Endothelial cell of umbilical vein (primary cell): ENCODE results near the gene CROT. TPM values are rescaled to one million over a fixed set of nuclear protein-coding genes. Genes with fewer than 3 reads are reported as not detected.

Experiments
- BruUV-seq: library from RNA; stranded (reverse); fragments of 400-500 nt; replicated peaks from 2 replicates; lab custom pipeline; 2021; lab: Mats Ljungman, UMichigan
- CTCF ChIA-PET: fragments of 300-600, 350-600 bp; sonication (Branson Sonifier 250); formaldehyde crosslinking; loops from one replicate; lab custom pipeline; 2021; ENCODE audit warnings: antibody characterized with exemption, inconsistent platforms; lab: Charles Lee
- POLR2A ChIA-PET: fragments of 300-600, 350-600 bp; sonication (Branson Sonifier 250); formaldehyde crosslinking; loops from one replicate; lab custom pipeline; 2021; ENCODE audit warnings: antibody characterized with exemption, inconsistent platforms; lab: Charles Lee
- DNase-seq: peaks from one replicate; pipeline ENCODE4 v3.0.0-alpha.2; 2011; ENCODE audit warnings: low read depth, low spot score
- FAIRE-seq: peaks from 2 replicates; lab custom pipeline; 2011; peaks lifted over from hg19 to GRCh38; lab: Jason Lieb, UNC
- H2AFZ ChIP-seq: 2 replicates; pipeline ENCODE4 v1.6.0; 2012; ENCODE audit warnings: low read depth, low read length, control low read depth, inconsistent platforms
- H3K27ac ChIP-seq: 2 replicates; pipeline ENCODE4 v1.5.1; 2011; ENCODE audit warnings: low read depth, mild to moderate bottlenecking, control low read depth, low read length, moderate library complexity; ENCODE audit not compliant: insufficient read depth
- H3K27me3 ChIP-seq, 2 experiments: 2 replicates each; pipeline versions ENCODE4 v1.6.0 to v1.6.1; 2011; ENCODE audit warnings: low read length in 2 of 2, mixed read lengths in 1 of 2; ENCODE audit not compliant: control insufficient read depth in 2 of 2, insufficient read depth in 2 of 2
- H3K36me3 ChIP-seq, 2 experiments: 2 replicates in 1 of 2; 3 replicates in 1 of 2; pipeline ENCODE4 v1.5.1; 2011; ENCODE audit warnings: low read length in 2 of 2, mild to moderate bottlenecking in 1 of 2, moderate library complexity in 1 of 2; ENCODE audit not compliant: control insufficient read depth in 2 of 2, insufficient read depth in 2 of 2; ENCODE audit errors: extremely low read depth in 1 of 2
- H3K4me1 ChIP-seq: 3 replicates; pipeline ENCODE4 v1.5.1; 2011; ENCODE audit warnings: mild to moderate bottlenecking, low read length; ENCODE audit not compliant: control insufficient read depth, insufficient read depth; ENCODE audit errors: extremely low read depth
- H3K4me2 ChIP-seq: 2 replicates; pipeline ENCODE4 v1.6.1; 2011; ENCODE audit warnings: low read length, control low read depth, mixed read lengths; ENCODE audit not compliant: insufficient read depth
- H3K4me3 ChIP-seq, 3 experiments: fragments of 200-600 bp in 1 of 3; sonication (generic), shearing (Covaris generic) in 1 of 3; replicated peaks in 1 of 3; 2 replicates each; pipeline ENCODE4 v1.5.1; 2011 to 2016; ENCODE audit warnings: control low read depth in 3 of 3, low read length in 3 of 3, mild to moderate bottlenecking in 2 of 3, inconsistent platforms in 1 of 3, low read depth in 1 of 3, moderate library complexity in 1 of 3; ENCODE audit not compliant: insufficient read depth in 1 of 3
- H3K79me2 ChIP-seq: 2 replicates; pipeline ENCODE4 v1.6.0; 2012; ENCODE audit warnings: low read length, inconsistent platforms; ENCODE audit not compliant: control insufficient read depth, insufficient read depth
- H3K9ac ChIP-seq: replicated peaks from 2 replicates; pipeline ENCODE3; 2011; ENCODE audit warnings: low read length, control low read depth; ENCODE audit not compliant: insufficient read depth; ENCODE audit errors: extremely low read depth
- H3K9me1 ChIP-seq: replicated peaks from 3 replicates; pipeline ENCODE4 v1.6.0; 2011; ENCODE audit warnings: mild to moderate bottlenecking, low read length; ENCODE audit not compliant: control insufficient read depth, insufficient read depth; ENCODE audit errors: extremely low read depth
- H3K9me3 ChIP-seq: replicated peaks from 2 replicates; pipeline ENCODE4 v1.5.1; 2012; ENCODE audit warnings: low read length, inconsistent platforms; ENCODE audit not compliant: control insufficient read depth, insufficient read depth
- H4K20me1 ChIP-seq: replicated peaks from 2 replicates; pipeline ENCODE3; 2011; ENCODE audit warnings: mild to moderate bottlenecking, low read length; ENCODE audit not compliant: control insufficient read depth, insufficient read depth; ENCODE audit errors: extremely low read depth
- CTCF ChIP-seq, 2 donors: IDR thresholded peaks; 1 replicate in 1 of 2; 2 replicates in 1 of 2; pipeline ENCODE4 v1.5.1; 2011; ENCODE audit warnings: low read length in 2 of 2, mild to moderate bottlenecking in 2 of 2, moderate library complexity in 2 of 2, control low read depth in 1 of 2, inconsistent platforms in 1 of 2, low read depth in 1 of 2; ENCODE audit not compliant: insufficient read depth in 1 of 2; ENCODE audit errors: extremely low read depth in 1 of 2
- EZH2 ChIP-seq: IDR thresholded peaks from 2 replicates; pipeline ENCODE4 v1.6.1; 2012; ENCODE audit warnings: borderline replicate concordance, low read depth, mild to moderate bottlenecking, moderate library complexity, low read length, inconsistent platforms; ENCODE audit not compliant: severe bottlenecking
- FOS ChIP-seq: IDR thresholded peaks from 2 replicates; pipeline ENCODE4 v1.6.1; 2011; ENCODE audit warnings: mild to moderate bottlenecking, low read length, moderate library complexity, borderline replicate concordance; ENCODE audit not compliant: insufficient read depth
- GATA2 ChIP-seq: IDR thresholded peaks from 2 replicates; pipeline ENCODE4 v1.7.0; 2011; ENCODE audit warnings: low read depth, mild to moderate bottlenecking, moderate library complexity, mixed read lengths, low read length; ENCODE audit not compliant: insufficient read length, insufficient read depth
- JUN ChIP-seq: IDR thresholded peaks from 2 replicates; pipeline ENCODE4 v1.6.1; 2011; ENCODE audit warnings: borderline replicate concordance, low read depth; ENCODE audit not compliant: insufficient read length, insufficient read depth
- MAX ChIP-seq: IDR thresholded peaks from 2 replicates; pipeline ENCODE4 v1.6.1; 2011; ENCODE audit not compliant: insufficient read depth, insufficient read length
- MYC ChIP-seq: IDR thresholded peaks from one replicate; pipeline ENCODE4 v1.6.1; 2011; ENCODE audit warnings: mild to moderate bottlenecking, low read depth, low read length
- POLR2A ChIP-seq: IDR thresholded peaks from 2 replicates; pipeline ENCODE4 v1.6.1; 2012; ENCODE audit warnings: low read depth, mild to moderate bottlenecking, control low read depth, low read length
- POLR2AphosphoS5 ChIP-seq: IDR thresholded peaks from 2 replicates; pipeline ENCODE4 v1.6.1; 2012; ENCODE audit warnings: low read depth, mild to moderate bottlenecking, control low read depth, low read length, moderate library complexity; ENCODE audit not compliant: insufficient read depth
- dilution Hi-C: fragments of 300-500 bp; cut with MboI; formaldehyde crosslinking; loops from one replicate; pipeline ENCODE4 v1.15.0; 2019; ENCODE audit warnings: low sequenced_read_pairs; ENCODE audit not compliant: extremely low pct_ligation_motif_present
- intact Hi-C: fragments of 100-400 bp; cut with micrococcal nuclease; formaldehyde crosslinking; loops from one replicate; pipeline ENCODE4 v1.10.0; 2022
- polyA plus RNA-seq, 4 experiments: library from polyadenylated mRNA; depleted of rRNA in 3 of 4; stranded (reverse) in 3 of 4; unstranded in 1 of 4; fragments of >200 nt; gene quantifications; 2 replicates each; pipeline versions ENCODE4 v1.2.1 to v1.2.3, GENCODE V29; 2011 to 2012; ENCODE audit warnings: missing spikeins in 1 of 4
- total RNA-seq: library from RNA; stranded (reverse); gene quantifications from 2 replicates; pipeline ENCODE4 v1.2.3, GENCODE V29; 2021

Gene CROT
- total and polyA plus RNA-seq, 2 donors (not counting 3 experiments of a cell fraction or from before 2014, with no cell fraction given), result 3.3 to 6.6 TPM

GRCh38 chr7:87380905-87381304 lies 35.4 kb downstream of the CROT start:
- no peak for DNase-seq
- Histone ChIP-seq H3K4me2 (no peak overlapping the region), H3K9me3 (no peaks in the 10 kb centered on the region), H4K20me1 (no peaks in the 10 kb centered on the region), H3K9me1 (no peaks in the 10 kb centered on the region), H3K9ac (no peak overlapping the region), H2AFZ (no peak overlapping the region), H3K27ac (no peak overlapping the region), H3K4me3 (no peak overlapping the region), H3K4me1 (no peaks in the 10 kb centered on the region), H3K27me3 (no peaks in the 10 kb centered on the region), H3K79me2 (no peaks in the 10 kb centered on the region), H3K36me3 (no peaks in the 10 kb centered on the region)
- no peak for TF ChIP-seq POLR2A
- no peak for TF ChIP-seq CTCF (IDR thresholded peaks at IDR 0.05; ENCODE audit: extremely low read depth in 1 of 2, insufficient read depth in 1 of 2, low read depth in 1 of 2, low read length in 2 of 2)
- TF ChIP-seq GATA2, result no peak
- no peak for TF ChIP-seq POLR2AphosphoS5
- TF ChIP-seq MAX, result no peak
- no peak for TF ChIP-seq JUN
- TF ChIP-seq MYC, result no peak
- no peak for TF ChIP-seq EZH2
- TF ChIP-seq FOS, result no peak
- intact Hi-C loops (no loop called here), dilution Hi-C loops (no loop called here)
- no TSS peak for BruUV-seq
- ChIA-PET CTCF (no interaction called here), POLR2A (no interaction called here)
- no peak for FAIRE-seq
